ENCODE measurements around the gene TUBA1C. TPM values are rescaled to one million over a fixed set of nuclear protein-coding genes. Genes with fewer than 3 reads are reported as not detected.

Gene TUBA1C
- total and polyA plus RNA-seq, 9 of the 15 experiments (the other 6 are each of a cell fraction or from before 2014, with no cell fraction given), result 755 to 3,012 (median 914) TPM

GRCh38 chr12:49287876-49288275, 23.0 kb downstream of the TUBA1C start:
- peaks cover 3% of the 10 kb centered on the region; the same call in 1 of the 2 replicates for H4K20me1 ChIP-seq (replicated peaks; ENCODE audit: control insufficient read depth, insufficient read depth, low read length)
- no peak overlapping the region for H3K4me3 ChIP-seq
- ATAC-seq (no peak), FAIRE-seq (no peak), DNase-seq (ENCODE audit: extremely low read depth in 1 of 4, low spot score in 3 of 4) (no peak)
- 6% methylated on average over 6 of the region's 6 CpGs for WGBS (ENCODE audit: insufficient coverage, low coverage, missing lambda C conversion rate)
- POLR2A ChIA-PET, result interaction anchor here (1.5 to 2.5 kb wide), 4 partner anchors 13 to 23 kb away, joined by 5 to 9 read pairs (median 8); partner anchors contain the start of gene TUBA1C
- H3K4me2 ChIP-seq (ENCODE audit: insufficient read depth, low read length), result no peak overlapping the region
- H3K4me1 ChIP-seq (replicated peaks in 1 of 2; ENCODE audit: control insufficient read depth in 2 of 2, insufficient read depth in 2 of 2, low read length in 2 of 2), result peaks cover 5 to 10% of the 10 kb centered on the region in 2 experiments
- H3K9me3 ChIP-seq (replicated peaks; ENCODE audit: control insufficient read depth, insufficient read depth, low read depth, low read length), result no peaks in the 10 kb centered on the region
- no peak overlapping the region for H3K9ac ChIP-seq (ENCODE audit: insufficient read depth in 1 of 2, low read depth in 2 of 2, low read length in 2 of 2)
- no peaks in the 10 kb centered on the region for H3K9me1 ChIP-seq (ENCODE audit: control insufficient read depth, insufficient read depth, low read length)
- no peaks in the 10 kb centered on the region for H3K27me3 ChIP-seq (ENCODE audit: control insufficient read depth in 2 of 2, insufficient read depth in 2 of 2, low read length in 2 of 2)
- H3K36me3 ChIP-seq (ENCODE audit: control insufficient read depth, insufficient read depth, low read length), result no peaks in the 10 kb centered on the region
- H3K27ac ChIP-seq (ENCODE audit: extremely low read depth, low read depth, low read length), result no peak overlapping the region
- no TSS peak for BruUV-seq (replicated peaks)
- CTCF ChIA-PET (ENCODE audit: low intra/inter-chr PET ratio), result interaction anchor here (0.8 to 3.8 kb wide), 10 partner anchors 21 to 226 kb away, joined by 3 to 49 read pairs (median 6); partner anchors contain the start of gene C1QL4
- H3K79me2 ChIP-seq (ENCODE audit: control insufficient read depth, insufficient read depth, low read length), result no peaks in the 10 kb centered on the region; the same call in 2 of the 3 replicates
- intact Hi-C loops (cut with micrococcal nuclease), result loop anchor here (1.0 kb wide), 2 partner anchors 54 to 69 kb away; no protein-coding TSS in a partner anchor
- in situ Hi-C loops (cut with MboI), result loop anchor here (5.0 kb wide), 2 partner anchors 49 to 234 kb away; partner anchors contain the start of gene C1QL4
- H2AFZ ChIP-seq (ENCODE audit: low read depth, low read length), result no peak overlapping the region
- TF ChIP-seq ATF4 (CRISPR knock-in tag; IDR thresholded peaks at IDR 0.05) (no peak), ZNF143 (CRISPR knock-in tag; IDR thresholded peaks at IDR 0.05) (no peak), CREBBP (IDR thresholded peaks at IDR 0.05; ENCODE audit: low read depth, low read length) (no peak), GATAD2A (IDR thresholded peaks at IDR 0.05) (no peak), MLX (CRISPR knock-in tag; conservative IDR thresholded peaks at IDR 0.05) (no peak), RB1 (IDR thresholded peaks at IDR 0.05; ENCODE audit: low read depth) (no peak), POLR2G (IDR thresholded peaks at IDR 0.05; ENCODE audit: low read depth, low read length) (no peak), SMAD2 (IDR thresholded peaks at IDR 0.05; ENCODE audit: low read depth, low read length) (no peak), HSF4 (CRISPR knock-in tag; IDR thresholded peaks at IDR 0.05; ENCODE audit: borderline replicate concordance) (no peak), PKNOX1 (IDR thresholded peaks at IDR 0.05) (no peak), NCOA4 (IDR thresholded peaks at IDR 0.05; ENCODE audit: partially characterized antibody) (no peak), MXD1 (CRISPR knock-in tag; IDR thresholded peaks at IDR 0.05; ENCODE audit: borderline replicate concordance, poor library complexity, severe bottlenecking) (no peak), GATAD2B (IDR thresholded peaks at IDR 0.05; ENCODE audit: borderline replicate concordance) (no peak), RFX5 (IDR thresholded peaks at IDR 0.05; ENCODE audit: low read depth, low read length) (no peak), ZBTB9 (CRISPR knock-in tag; IDR thresholded peaks at IDR 0.05) (no peak), SUPT5H (IDR thresholded peaks at IDR 0.05) (no peak), ZNF75A (CRISPR knock-in tag; IDR thresholded peaks at IDR 0.05) (no peak)

All from K562 (cell line).